Upper lobe of left lung (tissue), 6 donors: ENCODE data around the gene STK31. TPM values are rescaled to one million over a fixed set of nuclear protein-coding genes. Genes with fewer than 3 reads are reported as not detected.
"Not testable (repeated sequence)": the region's sequence is repeated elsewhere in the genome, so short reads cannot be mapped to it uniquely, and the experiment has no call there.

Experiments used
- ATAC-seq, 2 donors: fragments of 200-7000 bp; cut with Tn5 transposase; one replicate each; pipeline ENCODE4 v1.9.1; 2022; ENCODE audit warnings: mild to moderate bottlenecking in 2 of 2, moderate library complexity in 2 of 2; ENCODE audit not compliant: low FRiP score in 2 of 2
- DNase-seq, 2 donors: peaks; one replicate each; pipeline ENCODE4 v3.0.0-alpha.2; 2019 to 2020
- H3K27ac ChIP-seq, 4 donors: fragments of 200-600 bp; sonication (generic); one replicate each; pipeline ENCODE4 v1.5.1; 2016 to 2019
- H3K27me3 ChIP-seq, 4 donors: fragments of 200-600 bp; sonication (generic); one replicate each; pipeline ENCODE4 v1.5.1; 2017 to 2019
- H3K36me3 ChIP-seq, 4 donors: fragments of 200-600 bp; sonication (generic); one replicate each; pipeline ENCODE4 v1.5.1; 2016 to 2019
- H3K4me1 ChIP-seq, 4 donors: fragments of 200-600 bp; sonication (generic); one replicate each; pipeline ENCODE4 v1.5.1; 2018 to 2019
- H3K4me3 ChIP-seq, 4 donors: fragments of 200-600 bp; sonication (generic); one replicate each; pipeline ENCODE4 v1.5.1; 2017 to 2019; ENCODE audit warnings: mild to moderate bottlenecking in 2 of 4, moderate library complexity in 1 of 4
- H3K9me3 ChIP-seq, 4 donors: fragments of 200-600 bp; sonication (generic); one replicate each; pipeline ENCODE4 v1.5.1; 2018 to 2019
- EP300 ChIP-seq, 4 donors: sonication (generic); formaldehyde crosslinking; IDR thresholded peaks; one replicate each; pipeline ENCODE4 v1.5.1; 2017; ENCODE audit warnings: antibody characterized with exemption in 4 of 4, control low read depth in 2 of 4
- POLR2A ChIP-seq, 4 donors: fragments of 450-650 bp; IDR thresholded peaks; one replicate each; pipeline ENCODE4 v1.5.1; 2016 to 2017; ENCODE audit warnings: antibody characterized with exemption in 4 of 4, mild to moderate bottlenecking in 2 of 4
- POLR2AphosphoS5 ChIP-seq, 2 donors: sonication (generic); formaldehyde crosslinking; IDR thresholded peaks; one replicate each; pipeline ENCODE4 v1.5.1; 2017; ENCODE audit warnings: antibody characterized with exemption in 2 of 2
- WGBS, 2 donors: methylation state at CpG; one replicate each; pipeline ENCODE4 v1.1.5; 2017 to 2018; 5-methylcytosine and 5-hydroxymethylcytosine counted together
- total RNA-seq, 6 donors: library from RNA; depleted of rRNA in 4 of 6; stranded (reverse); fragments of >200 nt in 4 of 6; gene quantifications; one replicate each; pipeline versions ENCODE4 v1.1.0 to v1.2.1, GENCODE V29; 2016 to 2021
- TF ChIP-seq, protein P1 (sequence below), 6 experiments: fragments of 450-650 bp in 4 of 6; fragments of 200-600 bp in 2 of 6; sonication (generic) in 2 of 6; IDR thresholded peaks; one replicate each; pipeline ENCODE4 v1.5.1; 2016 to 2019; ENCODE audit warnings: antibody characterized with exemption in 6 of 6
- donor health status: DM: no; HTN: no; CAD: no; lungs with moderate emphysema.
- donor health status: DM: no; HTN: yes; CAD: no; lungs with severe emphysema.

The STK31 gene
- total RNA-seq, 6 donors from 2014 or later, result 0.44 to 4.2 (median 1.0) TPM

DNA sequence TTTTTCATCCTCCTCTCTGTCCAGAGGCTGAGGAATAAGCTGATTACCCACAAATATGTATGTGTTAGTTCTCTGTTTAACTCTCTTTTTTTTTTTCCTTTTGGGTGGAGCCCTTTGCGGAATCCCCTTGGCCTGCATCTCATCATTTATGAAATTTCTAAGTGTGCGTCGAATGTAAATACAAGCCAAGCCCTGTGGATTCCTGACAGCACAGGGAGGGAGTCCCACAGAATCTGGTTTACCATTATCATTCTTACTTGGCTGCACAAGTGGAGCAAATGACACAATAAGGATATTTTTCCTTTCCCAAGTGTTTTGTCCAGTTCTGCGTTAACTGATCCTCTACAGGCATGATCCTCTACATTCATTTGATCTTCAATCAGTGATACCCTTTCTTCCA, 11.4 kb downstream of the STK31 start:
- Histone ChIP-seq H3K4me1 (no peaks in the 10 kb centered on the region), H3K9me3 (no peaks in the 10 kb centered on the region), H3K27ac (no peak overlapping the region), H3K4me3 (no peak overlapping the region), H3K36me3 (no peaks in the 10 kb centered on the region), H3K27me3 (no peaks in the 10 kb centered on the region)
- WGBS, 2 donors, result 80 to 87% methylated on average over 4 of the region's 4 CpGs
- no peak for DNase-seq
- ATAC-seq, result no peak
- no peak for TF ChIP-seq EP300 (IDR thresholded peaks at IDR 0.05)
- no peak for TF ChIP-seq POLR2A (IDR thresholded peaks at IDR 0.05)
- TF ChIP-seq, protein P1, sequence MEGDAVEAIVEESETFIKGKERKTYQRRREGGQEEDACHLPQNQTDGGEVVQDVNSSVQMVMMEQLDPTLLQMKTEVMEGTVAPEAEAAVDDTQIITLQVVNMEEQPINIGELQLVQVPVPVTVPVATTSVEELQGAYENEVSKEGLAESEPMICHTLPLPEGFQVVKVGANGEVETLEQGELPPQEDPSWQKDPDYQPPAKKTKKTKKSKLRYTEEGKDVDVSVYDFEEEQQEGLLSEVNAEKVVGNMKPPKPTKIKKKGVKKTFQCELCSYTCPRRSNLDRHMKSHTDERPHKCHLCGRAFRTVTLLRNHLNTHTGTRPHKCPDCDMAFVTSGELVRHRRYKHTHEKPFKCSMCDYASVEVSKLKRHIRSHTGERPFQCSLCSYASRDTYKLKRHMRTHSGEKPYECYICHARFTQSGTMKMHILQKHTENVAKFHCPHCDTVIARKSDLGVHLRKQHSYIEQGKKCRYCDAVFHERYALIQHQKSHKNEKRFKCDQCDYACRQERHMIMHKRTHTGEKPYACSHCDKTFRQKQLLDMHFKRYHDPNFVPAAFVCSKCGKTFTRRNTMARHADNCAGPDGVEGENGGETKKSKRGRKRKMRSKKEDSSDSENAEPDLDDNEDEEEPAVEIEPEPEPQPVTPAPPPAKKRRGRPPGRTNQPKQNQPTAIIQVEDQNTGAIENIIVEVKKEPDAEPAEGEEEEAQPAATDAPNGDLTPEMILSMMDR (IDR thresholded peaks at IDR 0.05), result no peak
- no peak for TF ChIP-seq POLR2AphosphoS5 (IDR thresholded peaks at IDR 0.05)

DNA sequence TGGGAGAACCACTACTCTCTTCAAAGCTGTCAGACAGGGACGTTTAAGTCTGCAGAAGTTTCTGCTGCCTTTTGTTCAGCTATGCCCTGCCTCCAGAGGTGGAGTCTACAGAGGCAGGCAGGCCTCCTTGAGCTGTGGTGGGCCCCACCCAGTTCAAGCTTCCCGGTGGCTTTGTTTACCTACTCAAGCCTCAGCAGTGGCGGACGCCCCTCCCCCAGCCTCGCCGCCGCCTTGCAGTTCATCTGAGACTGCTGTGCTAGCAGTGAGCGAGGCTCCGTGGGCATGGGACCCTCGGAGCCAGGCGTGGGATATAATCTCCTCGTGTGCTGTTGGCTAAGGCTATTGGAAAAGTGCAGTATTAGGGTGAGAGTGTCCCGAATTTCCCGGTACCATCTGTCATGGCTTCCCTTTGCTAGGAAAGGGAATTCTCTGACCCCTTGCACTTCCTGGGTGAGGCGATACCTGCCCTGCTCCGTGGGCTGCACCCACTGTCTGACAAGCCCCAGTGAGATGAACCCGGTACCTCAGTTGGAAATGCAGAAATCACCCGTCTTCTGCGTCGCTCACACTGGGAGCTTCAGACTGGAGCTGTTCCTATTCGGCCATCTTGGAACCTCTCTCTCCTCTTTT, 12.7 kb downstream of the STK31 start:
- ATAC-seq, H3K27me3 ChIP-seq, H3K9me3 ChIP-seq, H3K4me3 ChIP-seq, H3K27ac ChIP-seq, H3K36me3 ChIP-seq, H3K4me1 ChIP-seq: not testable (repeated sequence)
- peak in 1 of 2 donors; percentile 83 for DNase-seq
- WGBS, 2 donors, result 90 to 91% methylated on average over 10 to 21 of the region's 21 CpGs

DNA sequence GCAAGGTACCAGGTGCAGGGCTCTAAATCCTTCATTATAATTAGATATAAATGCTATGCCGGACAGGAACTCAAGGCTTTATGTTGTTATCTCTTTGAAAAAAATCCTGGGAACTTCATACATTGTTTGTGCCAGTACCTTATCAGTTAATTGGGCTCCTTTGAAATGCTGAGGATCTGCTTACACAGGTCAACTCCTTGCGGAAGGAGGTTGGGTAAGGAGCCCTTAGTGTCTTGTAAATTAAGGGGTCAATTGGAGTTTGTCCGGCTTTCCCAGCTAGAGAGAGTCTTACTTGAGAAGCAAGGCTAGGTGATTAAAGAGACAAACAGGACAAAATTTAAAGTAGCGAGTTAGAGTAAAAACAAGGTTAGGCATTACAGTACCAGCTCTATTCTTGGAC, 14.1 kb downstream of the STK31 start:
- not testable (repeated sequence) for H3K27ac ChIP-seq, H3K36me3 ChIP-seq, H3K4me1 ChIP-seq, H3K27me3 ChIP-seq, DNase-seq, H3K4me3 ChIP-seq, H3K9me3 ChIP-seq, ATAC-seq
- WGBS, 2 donors, result 72 to 78% methylated on average over 4 of the region's 4 CpGs

DNA sequence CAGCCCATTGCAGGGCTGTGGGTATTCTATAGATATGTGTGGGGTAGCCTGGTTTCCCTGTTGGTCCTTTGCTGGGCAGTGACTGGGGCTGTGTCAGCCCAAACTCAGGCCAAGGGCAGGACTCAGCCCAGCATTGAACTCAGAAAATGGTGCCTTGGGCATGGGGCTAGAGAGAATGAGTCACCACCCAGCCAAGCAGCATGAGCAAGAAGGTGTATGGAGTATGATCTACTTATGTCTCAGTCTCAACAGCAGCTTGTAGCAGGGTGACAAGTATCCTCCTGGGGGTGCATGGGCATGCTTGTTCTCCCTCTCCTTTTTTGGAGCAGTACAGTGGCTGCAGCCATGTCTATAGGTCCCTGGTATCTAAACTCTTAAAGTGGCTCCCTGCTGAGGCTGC, 32.0 kb downstream of the STK31 start:
- Histone ChIP-seq H3K27ac (no peak overlapping the region), H3K27me3 (no peaks in the 10 kb centered on the region), H3K36me3 (no peaks in the 10 kb centered on the region), H3K4me3 (no peak overlapping the region), H3K9me3 (peaks cover 4 to 22% (median 18%) of the 10 kb centered on the region in 4 donors), H3K4me1 (no peaks in the 10 kb centered on the region)
- TF ChIP-seq, protein P1 (IDR thresholded peaks at IDR 0.05), result no peak
- TF ChIP-seq POLR2AphosphoS5 (IDR thresholded peaks at IDR 0.05), result no peak
- no peak for TF ChIP-seq POLR2A (IDR thresholded peaks at IDR 0.05)
- no peak for TF ChIP-seq EP300 (IDR thresholded peaks at IDR 0.05)
- DNase-seq (no peak), ATAC-seq (peak in 1 of 2 donors; percentile 46)

DNA sequence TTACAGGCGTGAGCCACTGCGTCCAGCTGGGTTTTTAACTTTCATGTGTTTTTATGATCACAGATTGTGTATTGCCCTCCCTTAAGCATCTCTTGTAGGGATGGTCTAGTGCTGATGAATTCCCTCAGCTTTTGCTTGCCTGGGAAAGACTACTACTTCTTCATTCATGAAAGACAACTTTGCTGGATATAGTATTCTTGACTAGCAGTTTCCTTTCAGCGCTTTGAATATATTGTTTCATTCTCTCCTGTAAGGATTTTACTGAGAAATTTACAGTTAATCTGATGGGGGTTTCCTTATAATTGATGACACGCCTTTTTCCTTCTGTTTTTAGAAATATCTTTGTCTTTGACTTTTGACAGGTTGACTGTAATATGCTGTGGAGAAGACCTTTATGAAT, 33.2 kb downstream of the STK31 start:
- Histone ChIP-seq H3K9me3 (peaks cover 4 to 22% (median 18%) of the 10 kb centered on the region in 4 donors), H3K27me3 (no peaks in the 10 kb centered on the region), H3K36me3 (no peaks in the 10 kb centered on the region), H3K27ac (no peak overlapping the region), H3K4me1 (no peaks in the 10 kb centered on the region), H3K4me3 (no peak overlapping the region)
- ATAC-seq, result no peak
- no peak for DNase-seq
- TF ChIP-seq EP300 (IDR thresholded peaks at IDR 0.05) (no peak), POLR2A (IDR thresholded peaks at IDR 0.05) (no peak), POLR2AphosphoS5 (IDR thresholded peaks at IDR 0.05) (no peak)
- TF ChIP-seq, protein P1 (IDR thresholded peaks at IDR 0.05), result no peak
- WGBS, 2 donors, result 91 to 94% methylated on average over 4 of the region's 4 CpGs

DNA sequence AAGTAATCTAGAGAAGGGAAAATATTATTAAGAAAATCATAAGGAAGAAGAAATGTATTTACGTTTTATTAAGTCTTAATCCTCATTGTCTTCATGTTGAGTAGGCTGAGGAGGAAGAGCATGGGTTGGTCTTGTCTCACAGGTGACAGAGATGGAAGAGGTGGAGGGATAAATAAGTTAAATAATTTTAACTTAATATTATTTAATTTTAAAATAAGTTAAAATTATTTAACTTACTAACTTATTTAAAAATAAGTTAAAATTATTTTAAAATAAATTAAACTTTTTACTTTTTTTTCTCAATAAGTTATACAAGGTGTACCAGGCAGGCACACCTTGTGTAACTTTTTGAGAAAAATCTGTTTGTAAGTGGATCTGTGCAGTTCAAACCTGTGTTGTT, 36.6 kb downstream of the STK31 start:
- DNase-seq (no peak), ATAC-seq (no peak)
- Histone ChIP-seq H3K4me3 (no peak overlapping the region), H3K27ac (no peak overlapping the region), H3K9me3 (peaks cover 4 to 22% (median 18%) of the 10 kb centered on the region in 4 donors), H3K4me1 (no peaks in the 10 kb centered on the region), H3K27me3 (no peaks in the 10 kb centered on the region), H3K36me3 (no peaks in the 10 kb centered on the region)
- TF ChIP-seq POLR2AphosphoS5 (IDR thresholded peaks at IDR 0.05), result no peak
- no peak for TF ChIP-seq POLR2A (IDR thresholded peaks at IDR 0.05)
- TF ChIP-seq EP300 (IDR thresholded peaks at IDR 0.05), result no peak
- TF ChIP-seq, protein P1 (IDR thresholded peaks at IDR 0.05), result no peak
- WGBS, 2 donors, result 90 to 91% methylated on average over 1 of the region's 1 CpG
